Smooth muscle cell (in vitro differentiated cells): ENCODE results near the gene GOLGA6L10. TPM values are rescaled to one million over a fixed set of nuclear protein-coding genes. Genes with fewer than 3 reads are reported as not detected.
"Not testable (repeated sequence)": the region's sequence is repeated elsewhere in the genome, so short reads cannot be mapped to it uniquely, and the experiment has no call there.

Experiments
- DNase-seq: peaks from one replicate; lab custom pipeline; 2025; ENCODE audit not compliant: unreplicated experiment; lab: John Stamatoyannopoulos, UW
- H2AFZ ChIP-seq: fragments of 200-600 bp; sonication (generic); 2 replicates; pipeline ENCODE4 v1.6.0; 2016; ENCODE audit warnings: antibody characterized with exemption, low read depth, mild to moderate bottlenecking
- H3F3A ChIP-seq: fragments of 200-600 bp; sonication (generic); 2 replicates; pipeline ENCODE4 v1.6.0; 2017; ENCODE audit warnings: antibody characterized with exemption, low read depth
- H3K27ac ChIP-seq: fragments of 200-600 bp; sonication (generic); 2 replicates; pipeline ENCODE4 v1.5.1; 2016; ENCODE audit warnings: low read depth, mild to moderate bottlenecking
- H3K27me3 ChIP-seq: fragments of 200-600 bp; sonication (generic); 2 replicates; pipeline ENCODE4 v1.6.1; 2016; ENCODE audit warnings: low read depth, mild to moderate bottlenecking
- H3K36me3 ChIP-seq: fragments of 200-600 bp; sonication (generic); 2 replicates; pipeline ENCODE4 v1.5.1; 2016; ENCODE audit warnings: low read depth
- H3K4me1 ChIP-seq: fragments of 200-600 bp; sonication (generic); 2 replicates; pipeline ENCODE4 v1.5.1; 2016; ENCODE audit warnings: low read depth
- H3K4me2 ChIP-seq: fragments of 200-600 bp; sonication (generic); 2 replicates; pipeline ENCODE4 v1.6.0; 2016; ENCODE audit warnings: mild to moderate bottlenecking
- H3K4me3 ChIP-seq: fragments of 200-600 bp; sonication (generic); 2 replicates; pipeline ENCODE4 v1.5.1; 2016; ENCODE audit warnings: mild to moderate bottlenecking
- H3K79me2 ChIP-seq: fragments of 200-600 bp; sonication (generic); 2 replicates; pipeline ENCODE4 v1.6.0; 2016; ENCODE audit warnings: low read depth, mild to moderate bottlenecking
- H3K9ac ChIP-seq: fragments of 200-600 bp; sonication (generic); 2 replicates; pipeline ENCODE4 v1.6.0; 2016; ENCODE audit warnings: low read depth
- H3K9me3 ChIP-seq: fragments of 200-600 bp; sonication (generic); replicated peaks from 2 replicates; pipeline ENCODE4 v1.5.1; 2016; ENCODE audit warnings: low read depth
- H4K20me1 ChIP-seq: fragments of 200-600 bp; sonication (generic); 2 replicates; pipeline ENCODE4 v1.6.0; 2016; ENCODE audit warnings: low read depth
- WGBS: methylation state at CpG from one replicate; pipeline ENCODE4 v1.1.7; 2016; ENCODE audit warnings: low lambda C conversion rate; 5-methylcytosine and 5-hydroxymethylcytosine counted together
- polyA plus RNA-seq: library from polyadenylated mRNA; unstranded; fragments of >200 nt; fragmentation: Nextera tagmentation; extraction: Ambion mirVana; gene quantifications from 2 replicates; pipeline ENCODE4 v1.2.1, GENCODE V29; 2016
- total RNA-seq: library from RNA; depleted of rRNA; stranded (reverse); fragments of >200 nt; gene quantifications from 2 replicates; pipeline ENCODE4 v1.2.3, GENCODE V29; 2014

Gene GOLGA6L10
- total and polyA plus RNA-seq, 2 experiments from 2014 or later, result 0.22 to 1.9 TPM

- H3K79me2 ChIP-seq, H3F3A ChIP-seq, H3K4me1 ChIP-seq, H3K36me3 ChIP-seq, H2AFZ ChIP-seq, H3K27me3 ChIP-seq, H3K9ac ChIP-seq, DNase-seq, H3K4me3 ChIP-seq, H3K27ac ChIP-seq, H3K9me3 ChIP-seq, H3K4me2 ChIP-seq, H4K20me1 ChIP-seq: not testable (repeated sequence)
- 91% methylated on average over 9 of the region's 10 CpGs for WGBS
Observed at GRCh38 chr15:82325646-82326045, 23.6 kb downstream of the GOLGA6L10 start.

DNA sequence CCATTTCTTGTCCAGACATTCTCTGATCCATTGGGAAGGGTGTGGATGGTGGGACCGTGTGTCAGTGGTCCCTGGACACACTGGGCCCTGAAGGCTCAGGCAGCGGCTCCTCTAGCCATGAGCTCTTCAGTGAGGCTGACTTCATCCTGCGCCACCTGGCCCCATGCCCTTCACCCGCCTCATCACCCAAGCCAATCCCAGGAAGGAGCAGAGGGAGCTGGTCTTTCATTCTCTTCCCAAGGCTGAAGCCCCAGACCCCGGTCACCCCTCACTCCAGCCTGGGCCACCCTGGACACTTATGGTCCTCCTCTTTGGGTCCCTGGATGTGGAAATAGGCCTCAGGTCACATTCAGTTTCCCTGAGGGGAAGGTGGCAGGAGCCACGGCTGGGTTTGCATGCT lies 24.4 kb downstream of the GOLGA6L10 start:
- not testable (repeated sequence) for H2AFZ ChIP-seq, H3K36me3 ChIP-seq, H3K27me3 ChIP-seq, H3K4me1 ChIP-seq, H3K79me2 ChIP-seq, H4K20me1 ChIP-seq, H3K27ac ChIP-seq, H3K9me3 ChIP-seq, H3F3A ChIP-seq, DNase-seq, H3K4me2 ChIP-seq, H3K4me3 ChIP-seq, H3K9ac ChIP-seq
- 92% methylated on average over 6 of the region's 6 CpGs for WGBS

GRCh38 chr15:82322488-82322887 lies 26.8 kb downstream of the GOLGA6L10 start:
- not testable (repeated sequence) for H3K36me3 ChIP-seq, DNase-seq, H3K9ac ChIP-seq, H3F3A ChIP-seq, H4K20me1 ChIP-seq, H3K79me2 ChIP-seq, H3K4me2 ChIP-seq, H3K9me3 ChIP-seq, H3K27ac ChIP-seq, H3K4me3 ChIP-seq, H2AFZ ChIP-seq, H3K4me1 ChIP-seq, H3K27me3 ChIP-seq
- WGBS, result no CpG with 5 or more reads among the region's 10 CpGs

GRCh38 chr15:82320861-82321260 lies 28.4 kb downstream of the GOLGA6L10 start:
- not testable (repeated sequence) for H3F3A ChIP-seq, H4K20me1 ChIP-seq, DNase-seq, H3K4me1 ChIP-seq, H3K9me3 ChIP-seq, H3K9ac ChIP-seq, H3K79me2 ChIP-seq, H2AFZ ChIP-seq, H3K36me3 ChIP-seq, H3K27ac ChIP-seq, H3K4me3 ChIP-seq, H3K4me2 ChIP-seq, H3K27me3 ChIP-seq
- WGBS, result 75% methylated on average over 2 of the region's 6 CpGs

GRCh38 chr15:82319522-82320278 lies 29.6 kb downstream of the GOLGA6L10 start:
- not testable (repeated sequence) for H3K9ac ChIP-seq, H2AFZ ChIP-seq, H3K27ac ChIP-seq, H3K27me3 ChIP-seq, H3K4me3 ChIP-seq, H3F3A ChIP-seq, H3K9me3 ChIP-seq, H3K4me2 ChIP-seq, H3K79me2 ChIP-seq, H3K4me1 ChIP-seq, DNase-seq, H4K20me1 ChIP-seq, H3K36me3 ChIP-seq
- WGBS, result 95% methylated on average over 14 of the region's 19 CpGs

DNA sequence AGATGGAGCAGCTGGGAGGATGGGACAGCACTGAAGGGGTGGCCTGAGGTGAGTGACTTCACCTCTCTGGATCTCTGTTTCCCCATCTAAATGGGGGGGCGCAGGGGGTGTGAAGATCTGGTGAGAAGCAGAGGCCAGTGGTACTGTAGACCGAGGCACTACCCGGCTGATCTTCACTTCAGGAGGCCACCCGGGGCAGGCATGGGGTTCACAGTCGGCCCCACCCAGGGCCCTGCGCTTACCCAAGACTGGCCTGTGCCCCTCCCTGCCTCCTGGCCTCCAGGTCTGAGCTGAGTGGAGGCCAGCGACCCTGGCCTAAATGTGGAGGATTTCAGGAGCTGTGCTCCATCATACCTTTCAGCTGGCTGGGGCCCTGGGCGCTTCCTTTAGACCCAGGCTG lies 31.0 kb downstream of the GOLGA6L10 start:
- H3K9ac ChIP-seq, H3K4me1 ChIP-seq, H3F3A ChIP-seq, H3K79me2 ChIP-seq, H4K20me1 ChIP-seq, H3K27ac ChIP-seq, H3K27me3 ChIP-seq, H2AFZ ChIP-seq, H3K36me3 ChIP-seq, H3K4me3 ChIP-seq, H3K4me2 ChIP-seq, DNase-seq, H3K9me3 ChIP-seq: not testable (repeated sequence)
- 92% methylated on average over 8 of the region's 8 CpGs for WGBS

GRCh38 chr15:82317516-82317915 lies 31.8 kb downstream of the GOLGA6L10 start:
- 81% methylated on average over 7 of the region's 7 CpGs for WGBS

More at GRCh38 chr15:82317516-82317915, 31.8 kb downstream of the GOLGA6L10 start:
- H3K27ac ChIP-seq, H3K4me3 ChIP-seq, H3K4me2 ChIP-seq, H3K27me3 ChIP-seq, H3K79me2 ChIP-seq, H3K36me3 ChIP-seq, DNase-seq, H3F3A ChIP-seq, H3K9ac ChIP-seq, H2AFZ ChIP-seq, H3K9me3 ChIP-seq, H4K20me1 ChIP-seq, H3K4me1 ChIP-seq: not testable (repeated sequence)
